DND-41 (cell line): ENCODE measurements around the gene EPB41L3.

Source experiments
- ATAC-seq: fragments of 200-7000 bp; cut with Tn5 transposase; 3 replicates; pipeline ENCODE4 v1.9.1; 2021; ENCODE audit warnings: low read depth; ENCODE audit not compliant: insufficient read depth
- DNase-seq: peaks from one replicate; pipeline ENCODE4 v3.0.0-alpha.2; 2020
- H2AFZ ChIP-seq: 2 replicates; pipeline ENCODE4 v1.6.0; 2012; ENCODE audit warnings: low read depth, low read length
- H3K27ac ChIP-seq: 2 replicates; pipeline ENCODE4 v1.5.1; 2012; ENCODE audit warnings: low read length, inconsistent platforms
- H3K27me3 ChIP-seq: fragments of 200-600 bp; sonication (generic); 2 replicates; pipeline ENCODE4 v1.6.0; 2012; ENCODE audit warnings: low read length, mild to moderate bottlenecking, inconsistent platforms; ENCODE audit not compliant: insufficient read depth, poor library complexity
- H3K36me3 ChIP-seq: 2 replicates; pipeline ENCODE4 v1.5.1; 2012; ENCODE audit warnings: low read length, inconsistent platforms; ENCODE audit not compliant: insufficient read depth
- H3K4me1 ChIP-seq: 2 replicates; pipeline ENCODE4 v1.5.1; 2012; ENCODE audit warnings: mild to moderate bottlenecking, low read length; ENCODE audit not compliant: insufficient read depth
- H3K4me2 ChIP-seq: 2 replicates; pipeline ENCODE4 v1.6.0; 2012; ENCODE audit warnings: mild to moderate bottlenecking, moderate library complexity, low read length, inconsistent platforms; ENCODE audit not compliant: insufficient read depth
- H3K4me3 ChIP-seq, 2 experiments: fragments of 200-600 bp in 1 of 2; shearing (Covaris generic) in 1 of 2; 2 replicates each; pipeline ENCODE4 v1.5.1; 2012 to 2016; ENCODE audit warnings: inconsistent platforms in 2 of 2, low read length in 2 of 2, mild to moderate bottlenecking in 2 of 2, low read depth in 1 of 2, moderate library complexity in 1 of 2
- H3K79me2 ChIP-seq: 2 replicates; pipeline ENCODE4 v1.6.0; 2012; ENCODE audit warnings: low read length, inconsistent platforms; ENCODE audit not compliant: insufficient read depth
- H3K9ac ChIP-seq: 2 replicates; pipeline ENCODE4 v1.6.0; 2012; ENCODE audit warnings: low read depth, mild to moderate bottlenecking, inconsistent platforms, low read length, moderate library complexity
- H3K9me3 ChIP-seq: 2 replicates; pipeline ENCODE4 v1.5.1; 2012; ENCODE audit warnings: low read length, moderate library complexity, mild to moderate bottlenecking, inconsistent platforms; ENCODE audit not compliant: insufficient read depth, severe bottlenecking
- H4K20me1 ChIP-seq: 2 replicates; pipeline ENCODE4 v1.6.0; 2012; ENCODE audit warnings: low read length; ENCODE audit not compliant: insufficient read depth
- CTCF ChIP-seq: IDR thresholded peaks from 2 replicates; pipeline ENCODE4 v1.5.1; 2012; ENCODE audit warnings: borderline replicate concordance, low read length, moderate library complexity, mild to moderate bottlenecking; ENCODE audit not compliant: poor library complexity, severe bottlenecking; ENCODE audit errors: extremely low read depth
- EZH2 ChIP-seq: IDR thresholded peaks from 3 replicates; pipeline ENCODE4 v1.6.1; 2012; ENCODE audit warnings: borderline replicate concordance, low read depth, mild to moderate bottlenecking, moderate library complexity, low read length, inconsistent platforms; ENCODE audit not compliant: severe bottlenecking

EPB41L3 gene

DNA sequence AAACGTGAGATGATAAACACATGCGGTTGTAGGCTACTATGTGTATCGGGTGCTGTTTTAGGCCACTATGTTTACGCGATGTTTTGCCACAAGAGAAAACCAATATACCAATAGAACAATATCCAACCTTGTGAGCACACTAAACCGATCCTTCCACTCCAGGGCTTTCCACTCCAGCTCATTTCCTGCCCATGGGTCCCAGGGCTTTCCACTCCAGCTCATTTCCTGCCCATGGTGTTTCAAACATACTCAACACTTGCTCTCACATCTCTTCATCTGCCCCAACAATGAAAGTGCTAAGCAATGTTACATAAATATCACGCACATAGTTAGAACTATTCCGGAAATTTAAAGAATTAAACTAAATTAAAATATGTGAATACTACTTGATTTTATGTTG lies 80.0 kb downstream of the EPB41L3 start:
- H3K27ac ChIP-seq, result no peak overlapping the region
- H3K9me3 ChIP-seq, result no peaks in the 10 kb centered on the region
- H3K4me1 ChIP-seq, result no peaks in the 10 kb centered on the region
- no peak overlapping the region for H3K4me2 ChIP-seq
- no peaks in the 10 kb centered on the region for H3K79me2 ChIP-seq
- no peaks in the 10 kb centered on the region for H3K36me3 ChIP-seq
- DNase-seq (no peak), ATAC-seq (no peak)
- H2AFZ ChIP-seq, result no peak overlapping the region
- H3K27me3 ChIP-seq, result no peaks in the 10 kb centered on the region
- no peak for TF ChIP-seq CTCF
- TF ChIP-seq EZH2, result no peak
- no peak overlapping the region for H3K4me3 ChIP-seq
- H4K20me1 ChIP-seq, result no peaks in the 10 kb centered on the region
- no peak overlapping the region for H3K9ac ChIP-seq

DNA sequence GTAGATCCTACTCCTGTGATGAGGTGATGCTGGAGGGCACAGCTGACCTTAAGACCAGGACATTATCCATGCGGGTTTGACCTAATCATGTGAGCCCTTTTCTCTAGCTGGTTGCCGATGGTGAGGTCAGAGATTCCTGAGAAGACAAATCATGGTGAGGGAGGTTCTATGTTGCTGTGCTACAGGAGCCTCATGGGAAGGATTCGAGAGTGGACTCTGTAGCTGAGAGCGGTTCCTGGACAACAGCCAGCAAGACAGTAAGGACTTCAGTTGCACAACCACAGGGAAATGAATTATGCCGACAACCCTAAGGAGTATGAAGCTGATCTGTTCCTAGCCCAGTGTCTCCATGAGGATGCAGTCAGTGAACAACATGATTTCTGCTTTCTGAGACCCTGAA lies 80.4 kb downstream of the EPB41L3 start:
- Histone ChIP-seq H3K9ac (no peak overlapping the region), H3K36me3 (no peaks in the 10 kb centered on the region), H3K4me3 (no peak overlapping the region), H3K4me1 (no peaks in the 10 kb centered on the region), H3K27me3 (no peaks in the 10 kb centered on the region), H4K20me1 (no peaks in the 10 kb centered on the region), H2AFZ (no peak overlapping the region), H3K9me3 (no peaks in the 10 kb centered on the region), H3K79me2 (no peaks in the 10 kb centered on the region), H3K27ac (no peak overlapping the region), H3K4me2 (no peak overlapping the region)
- no peak for DNase-seq
- TF ChIP-seq EZH2, result no peak
- no peak for TF ChIP-seq CTCF
- ATAC-seq, result no peak

- DNase-seq (no peak), ATAC-seq (no peak)
- Histone ChIP-seq H3K9ac (no peak overlapping the region), H3K4me2 (no peak overlapping the region), H4K20me1 (no peaks in the 10 kb centered on the region), H3K36me3 (no peaks in the 10 kb centered on the region), H2AFZ (no peak overlapping the region), H3K27me3 (peaks cover 4% of the 10 kb centered on the region), H3K4me3 (no peak overlapping the region), H3K27ac (no peak overlapping the region), H3K9me3 (no peaks in the 10 kb centered on the region), H3K4me1 (no peaks in the 10 kb centered on the region), H3K79me2 (no peaks in the 10 kb centered on the region)
- TF ChIP-seq CTCF (no peak), EZH2 (no peak)
These were observed 81.6 kb downstream of the EPB41L3 start for GRCh38 chr18:5462227-5462626.

- no peaks in the 10 kb centered on the region for H3K4me1 ChIP-seq
- H3K27me3 ChIP-seq, result peaks cover 4% of the 10 kb centered on the region
- H3K27ac ChIP-seq, result no peak overlapping the region
- no peak overlapping the region for H2AFZ ChIP-seq
- H3K36me3 ChIP-seq, result no peaks in the 10 kb centered on the region
- ATAC-seq (no peak), DNase-seq (no peak)
- no peaks in the 10 kb centered on the region for H3K9me3 ChIP-seq
- no peaks in the 10 kb centered on the region for H3K79me2 ChIP-seq
- no peak overlapping the region for H3K4me3 ChIP-seq
- no peaks in the 10 kb centered on the region for H4K20me1 ChIP-seq
- TF ChIP-seq CTCF (no peak), EZH2 (no peak)
- no peak overlapping the region for H3K4me2 ChIP-seq
- H3K9ac ChIP-seq, result no peak overlapping the region
These were observed 82.8 kb downstream of the EPB41L3 start for GRCh38 chr18:5461041-5461440.
